SK-N-MC (cell line): Measurements from ENCODE around the gene MIPEP.

Source experiments
- EZH2 ChIP-seq: fragments of 200-600 bp; sonication (generic); IDR thresholded peaks from one replicate; pipeline ENCODE4 v1.6.1; 2017; ENCODE audit warnings: antibody characterized with exemption
- FOXP2 ChIP-seq: optimal IDR thresholded peaks from 2 replicates; pipeline ENCODE3; 2011; ENCODE audit warnings: mild to moderate bottlenecking, moderate library complexity; ENCODE audit not compliant: insufficient read depth; ENCODE audit errors: extremely low read length, control extremely low read depth
- POLR2AphosphoS5 ChIP-seq: IDR thresholded peaks from 2 replicates; pipeline ENCODE4 v1.6.1; 2012; ENCODE audit warnings: mild to moderate bottlenecking, low read depth, low read length, borderline replicate concordance

GRCh38 chr13:23769401-23769800 lies 119.8 kb downstream of the MIPEP start:
- TF ChIP-seq EZH2 (no peak), POLR2AphosphoS5 (no peak), FOXP2 (no peak)
